ENCODE measurements around the gene PRKG1.

DNA sequence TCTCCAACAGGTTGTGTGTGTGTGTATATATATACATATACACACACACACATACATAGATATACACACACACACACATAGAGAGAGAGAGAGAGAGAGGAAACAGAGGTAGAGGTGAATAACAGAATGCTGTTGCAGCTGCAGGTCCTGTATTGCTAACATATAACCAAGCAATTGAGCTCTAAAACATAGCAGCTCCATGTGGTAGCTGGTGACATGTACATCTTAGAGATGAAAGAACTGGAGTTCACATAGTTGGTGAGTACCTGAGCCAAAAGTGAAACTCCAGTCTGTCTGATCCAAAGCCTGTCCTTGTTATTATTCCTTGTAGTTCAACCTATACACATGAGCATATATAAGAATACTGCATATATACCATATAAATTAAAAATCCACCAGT is 778.0 kb downstream of the PRKG1 start:
- no peak for TF ChIP-seq EZH2 (IDR thresholded peaks at IDR 0.05; ENCODE audit: borderline replicate concordance, insufficient read depth, low read depth, low read length, poor library complexity, severe bottlenecking)
- TF ChIP-seq, protein P1, sequence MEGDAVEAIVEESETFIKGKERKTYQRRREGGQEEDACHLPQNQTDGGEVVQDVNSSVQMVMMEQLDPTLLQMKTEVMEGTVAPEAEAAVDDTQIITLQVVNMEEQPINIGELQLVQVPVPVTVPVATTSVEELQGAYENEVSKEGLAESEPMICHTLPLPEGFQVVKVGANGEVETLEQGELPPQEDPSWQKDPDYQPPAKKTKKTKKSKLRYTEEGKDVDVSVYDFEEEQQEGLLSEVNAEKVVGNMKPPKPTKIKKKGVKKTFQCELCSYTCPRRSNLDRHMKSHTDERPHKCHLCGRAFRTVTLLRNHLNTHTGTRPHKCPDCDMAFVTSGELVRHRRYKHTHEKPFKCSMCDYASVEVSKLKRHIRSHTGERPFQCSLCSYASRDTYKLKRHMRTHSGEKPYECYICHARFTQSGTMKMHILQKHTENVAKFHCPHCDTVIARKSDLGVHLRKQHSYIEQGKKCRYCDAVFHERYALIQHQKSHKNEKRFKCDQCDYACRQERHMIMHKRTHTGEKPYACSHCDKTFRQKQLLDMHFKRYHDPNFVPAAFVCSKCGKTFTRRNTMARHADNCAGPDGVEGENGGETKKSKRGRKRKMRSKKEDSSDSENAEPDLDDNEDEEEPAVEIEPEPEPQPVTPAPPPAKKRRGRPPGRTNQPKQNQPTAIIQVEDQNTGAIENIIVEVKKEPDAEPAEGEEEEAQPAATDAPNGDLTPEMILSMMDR (IDR thresholded peaks at IDR 0.05): no peak

Data from B cell (primary cell).